ENCODE measurements around the gene TIAM1. TPM values are rescaled to one million over a fixed set of nuclear protein-coding genes. Genes with fewer than 3 reads are reported as not detected.

TIAM1 gene
- total RNA-seq, 1 donor, result 16.3 TPM

- no peak overlapping the region for H3K27ac ChIP-seq (ENCODE audit: low read depth, low read length)
- H3K27me3 ChIP-seq (ENCODE audit: insufficient read depth, low read length), result no peaks in the 10 kb centered on the region
- no peak overlapping the region for H3K4me3 ChIP-seq (ENCODE audit: insufficient read depth, low read length)
- H3K79me2 ChIP-seq (ENCODE audit: insufficient read depth, low read length), result no peaks in the 10 kb centered on the region
- no peaks in the 10 kb centered on the region for H3K4me1 ChIP-seq (ENCODE audit: insufficient read depth, low read length)
- H3K9me3 ChIP-seq (ENCODE audit: low read depth, low read length), result no peaks in the 10 kb centered on the region
- TF ChIP-seq CTCF (IDR thresholded peaks at IDR 0.05; ENCODE audit: extremely low read depth, low read depth, low read length), result no peak
- no peaks in the 10 kb centered on the region for H3K36me3 ChIP-seq (ENCODE audit: insufficient read depth, low read length)
- H3K4me2 ChIP-seq (ENCODE audit: insufficient read depth, low read length), result no peak overlapping the region
- no peaks in the 10 kb centered on the region for H4K20me1 ChIP-seq (ENCODE audit: insufficient read depth, low read length)
- no peak for DNase-seq (ENCODE audit: insufficient read length, low spot score, missing footprints)
- H2AFZ ChIP-seq (ENCODE audit: low read length), result no peak overlapping the region
These were observed 38.2 kb downstream of the TIAM1 start for GRCh38 chr21:31305888-31306287.

GRCh38 chr21:31299291-31300147, 44.5 kb downstream of the TIAM1 start:
- no peak overlapping the region for H3K27ac ChIP-seq (ENCODE audit: low read depth, low read length)
- DNase-seq (ENCODE audit: insufficient read length, low spot score, missing footprints), result no peak
- H3K4me3 ChIP-seq (ENCODE audit: insufficient read depth, low read length), result no peak overlapping the region
- no peaks in the 10 kb centered on the region for H3K9me3 ChIP-seq (ENCODE audit: low read depth, low read length)
- no peak overlapping the region for H2AFZ ChIP-seq (ENCODE audit: low read length)
- H3K79me2 ChIP-seq (ENCODE audit: insufficient read depth, low read length), result no peaks in the 10 kb centered on the region
- no peaks in the 10 kb centered on the region for H3K36me3 ChIP-seq (ENCODE audit: insufficient read depth, low read length)
- H4K20me1 ChIP-seq (ENCODE audit: insufficient read depth, low read length), result no peaks in the 10 kb centered on the region
- no peaks in the 10 kb centered on the region for H3K27me3 ChIP-seq (ENCODE audit: insufficient read depth, low read length)
- peaks cover 4% of the 10 kb centered on the region for H3K4me1 ChIP-seq (ENCODE audit: insufficient read depth, low read length)
- TF ChIP-seq CTCF (IDR thresholded peaks at IDR 0.05; ENCODE audit: extremely low read depth, low read depth, low read length), result no peak
- H3K4me2 ChIP-seq (ENCODE audit: insufficient read depth, low read length), result no peak overlapping the region

GRCh38 chr21:31298618-31299269, 45.3 kb downstream of the TIAM1 start:
- no peak for DNase-seq (ENCODE audit: insufficient read length, low spot score, missing footprints)
- H3K79me2 ChIP-seq (ENCODE audit: insufficient read depth, low read length), result no peaks in the 10 kb centered on the region
- H3K4me1 ChIP-seq (ENCODE audit: insufficient read depth, low read length), result peaks cover 12% of the 10 kb centered on the region
- no peaks in the 10 kb centered on the region for H3K36me3 ChIP-seq (ENCODE audit: insufficient read depth, low read length)
- no peaks in the 10 kb centered on the region for H3K9me3 ChIP-seq (ENCODE audit: low read depth, low read length)
- no peak overlapping the region for H3K4me2 ChIP-seq (ENCODE audit: insufficient read depth, low read length)
- TF ChIP-seq CTCF (IDR thresholded peaks at IDR 0.05; ENCODE audit: extremely low read depth, low read depth, low read length), result no peak
- H2AFZ ChIP-seq (ENCODE audit: low read length), result no peak overlapping the region
- H4K20me1 ChIP-seq (ENCODE audit: insufficient read depth, low read length), result no peaks in the 10 kb centered on the region
- no peaks in the 10 kb centered on the region for H3K27me3 ChIP-seq (ENCODE audit: insufficient read depth, low read length)
- H3K4me3 ChIP-seq (ENCODE audit: insufficient read depth, low read length), result no peak overlapping the region
- no peak overlapping the region for H3K27ac ChIP-seq (ENCODE audit: low read depth, low read length)

- TF ChIP-seq CTCF (IDR thresholded peaks at IDR 0.05; ENCODE audit: extremely low read depth, low read depth, low read length), result no peak
- Histone ChIP-seq H2AFZ (ENCODE audit: low read length) (no peak overlapping the region), H3K4me2 (ENCODE audit: insufficient read depth, low read length) (no peak overlapping the region), H3K79me2 (ENCODE audit: insufficient read depth, low read length) (no peaks in the 10 kb centered on the region), H3K4me3 (ENCODE audit: insufficient read depth, low read length) (no peak overlapping the region), H3K4me1 (ENCODE audit: insufficient read depth, low read length) (peaks cover 20% of the 10 kb centered on the region), H3K27ac (ENCODE audit: low read depth, low read length) (no peak overlapping the region), H4K20me1 (ENCODE audit: insufficient read depth, low read length) (no peaks in the 10 kb centered on the region), H3K9me3 (ENCODE audit: low read depth, low read length) (no peaks in the 10 kb centered on the region), H3K36me3 (ENCODE audit: insufficient read depth, low read length) (no peaks in the 10 kb centered on the region), H3K27me3 (ENCODE audit: insufficient read depth, low read length) (no peaks in the 10 kb centered on the region)
- DNase-seq (ENCODE audit: insufficient read length, low spot score, missing footprints), result no peak
These were observed 46.3 kb downstream of the TIAM1 start for GRCh38 chr21:31297806-31298205.
